Osteoblast (primary cell): ENCODE results near the gene ISCA1. TPM values are rescaled to one million over a fixed set of nuclear protein-coding genes. Genes with fewer than 3 reads are reported as not detected.

ENCODE experiments used
- DNase-seq: peaks from one replicate; pipeline ENCODE4 v3.0.0; 2011; ENCODE audit warnings: low spot score, mixed read lengths; ENCODE audit not compliant: insufficient read length; ENCODE audit errors: missing footprints
- H2AFZ ChIP-seq: 2 replicates; pipeline ENCODE4 v1.6.0; 2011; ENCODE audit warnings: mild to moderate bottlenecking, low read length
- H3K27ac ChIP-seq: 2 replicates; pipeline ENCODE4 v1.5.1; 2011; ENCODE audit warnings: mild to moderate bottlenecking, low read depth, low read length, moderate library complexity
- H3K27me3 ChIP-seq: 2 replicates; pipeline ENCODE4 v1.6.0; 2012; ENCODE audit warnings: mild to moderate bottlenecking, control low read depth, inconsistent platforms, low read length, moderate library complexity; ENCODE audit not compliant: insufficient read depth
- H3K36me3 ChIP-seq: 2 replicates; pipeline ENCODE4 v1.5.1; 2011; ENCODE audit warnings: mild to moderate bottlenecking, low read length, control low read depth, moderate library complexity; ENCODE audit not compliant: insufficient read depth
- H3K4me1 ChIP-seq: 2 replicates; pipeline ENCODE4 v1.5.1; 2011; ENCODE audit warnings: mild to moderate bottlenecking, low read length, control low read depth, moderate library complexity; ENCODE audit not compliant: insufficient read depth
- H3K4me2 ChIP-seq: 2 replicates; pipeline ENCODE4 v1.6.0; 2011; ENCODE audit warnings: mild to moderate bottlenecking, low read length; ENCODE audit not compliant: insufficient read depth
- H3K4me3 ChIP-seq: fragments of 200-600 bp; sonication (generic); 3 replicates; pipeline ENCODE4 v1.5.1; 2012; ENCODE audit warnings: mild to moderate bottlenecking, low read length, inconsistent platforms; ENCODE audit not compliant: insufficient read depth
- H3K79me2 ChIP-seq: 2 replicates; pipeline ENCODE4 v1.6.0; 2012; ENCODE audit warnings: mild to moderate bottlenecking, low read length, control low read depth, inconsistent platforms; ENCODE audit not compliant: insufficient read depth
- H3K9me3 ChIP-seq: 2 replicates; pipeline ENCODE4 v1.5.1; 2011; ENCODE audit warnings: low read depth, low read length, control low read depth
- H4K20me1 ChIP-seq: 2 replicates; pipeline ENCODE4 v1.6.0; 2012; ENCODE audit warnings: mild to moderate bottlenecking, low read length, control low read depth; ENCODE audit not compliant: insufficient read depth
- CTCF ChIP-seq: IDR thresholded peaks from 2 replicates; pipeline ENCODE4 v1.5.1; 2011; ENCODE audit warnings: mild to moderate bottlenecking, low read depth, low read length, moderate library complexity; ENCODE audit errors: extremely low read depth
- total RNA-seq: library from RNA; depleted of rRNA; stranded (reverse); fragments of >200 nt; gene quantifications from 2 replicates; pipeline ENCODE4 v1.2.3, GENCODE V29; 2012

The ISCA1 gene
- total RNA-seq, result 33.6 and 34.7 TPM in 2 replicates

GRCh38 chr9:86282077-86282978 is at the start of gene ISCA1:
Gene ISCA1 (minus strand): TSS chr9:86282538. CDS start chr9:86282458, 80 bp downstream.
- H4K20me1 ChIP-seq, result no peaks in the 10 kb centered on the region
- no peak for TF ChIP-seq CTCF
- peak within 1 kb of the TSS; percentile 79 for H3K4me3 ChIP-seq
- no peaks in the 10 kb centered on the region for H3K36me3 ChIP-seq
- peak; percentile 95 for DNase-seq
- peak within 1 kb of the TSS; percentile 86 for H2AFZ ChIP-seq
- H3K27ac ChIP-seq, result peak within 1 kb of the TSS; percentile 83
- peaks cover 38% of the 10 kb centered on the region for H3K79me2 ChIP-seq
- H3K4me1 ChIP-seq, result peaks cover 16% of the 10 kb centered on the region
- H3K27me3 ChIP-seq, result no peaks in the 10 kb centered on the region
- H3K4me2 ChIP-seq, result peak within 1 kb of the TSS; percentile 83
- H3K9me3 ChIP-seq, result no peaks in the 10 kb centered on the region

GRCh38 chr9:86330186-86330585 is 47.8 kb upstream of the ISCA1 start:
- no peak for TF ChIP-seq CTCF
- Histone ChIP-seq H3K36me3 (peaks cover 83% of the 10 kb centered on the region), H4K20me1 (no peaks in the 10 kb centered on the region), H3K4me2 (no peak overlapping the region), H3K79me2 (no peaks in the 10 kb centered on the region), H3K4me1 (no peaks in the 10 kb centered on the region), H3K4me3 (no peak overlapping the region), H2AFZ (no peak overlapping the region), H3K27ac (no peak overlapping the region), H3K27me3 (no peaks in the 10 kb centered on the region), H3K9me3 (no peaks in the 10 kb centered on the region)
- no peak for DNase-seq

GRCh38 chr9:86329649-86330048 is 47.3 kb upstream of the ISCA1 start:
- H3K79me2 ChIP-seq, result no peaks in the 10 kb centered on the region
- no peaks in the 10 kb centered on the region for H3K9me3 ChIP-seq
- H4K20me1 ChIP-seq, result no peaks in the 10 kb centered on the region
- no peak overlapping the region for H3K27ac ChIP-seq
- H3K4me2 ChIP-seq, result no peak overlapping the region
- no peak for TF ChIP-seq CTCF
- peaks cover 3% of the 10 kb centered on the region for H3K4me1 ChIP-seq
- H3K36me3 ChIP-seq, result peaks cover 82% of the 10 kb centered on the region
- no peak overlapping the region for H2AFZ ChIP-seq
- H3K4me3 ChIP-seq, result no peak overlapping the region
- no peaks in the 10 kb centered on the region for H3K27me3 ChIP-seq
- no peak for DNase-seq

- TF ChIP-seq CTCF, result no peak
- H3K9me3 ChIP-seq, result no peaks in the 10 kb centered on the region
- no peaks in the 10 kb centered on the region for H3K79me2 ChIP-seq
- no peak overlapping the region for H2AFZ ChIP-seq
- no peaks in the 10 kb centered on the region for H4K20me1 ChIP-seq
- peaks cover 18% of the 10 kb centered on the region for H3K4me1 ChIP-seq
- peaks cover 83% of the 10 kb centered on the region for H3K36me3 ChIP-seq
- H3K4me2 ChIP-seq, result no peak overlapping the region
- no peaks in the 10 kb centered on the region for H3K27me3 ChIP-seq
- H3K4me3 ChIP-seq, result no peak overlapping the region
- no peak overlapping the region for H3K27ac ChIP-seq
- no peak for DNase-seq
Observed at GRCh38 chr9:86328156-86328555, 45.8 kb upstream of the ISCA1 start.
